HUES6 (cell line): ENCODE data around the gene RMI1.
"Not testable (repeated sequence)": the region's sequence is repeated elsewhere in the genome, so short reads cannot be mapped to it uniquely, and the experiment has no call there.

Experiments used
- H3K27ac ChIP-seq: 2 replicates; pipeline ENCODE4 v1.7.0; 2013; ENCODE audit warnings: low read depth, mild to moderate bottlenecking, low read length, inconsistent platforms
- H3K27me3 ChIP-seq: 2 replicates; pipeline ENCODE4 v1.6.1; 2013; ENCODE audit warnings: low read length; ENCODE audit not compliant: control insufficient read depth, insufficient read depth
- H3K36me3 ChIP-seq: 2 replicates; pipeline ENCODE4 v1.6.1; 2013; ENCODE audit warnings: low read length; ENCODE audit not compliant: control insufficient read depth, insufficient read depth
- H3K4me1 ChIP-seq: 2 replicates; pipeline ENCODE4 v1.6.1; 2013; ENCODE audit warnings: low read length; ENCODE audit not compliant: control insufficient read depth, insufficient read depth
- H3K4me3 ChIP-seq: 2 replicates; pipeline ENCODE4 v1.5.1; 2013; ENCODE audit warnings: low read depth, low read length
- H3K9ac ChIP-seq: one replicate; pipeline ENCODE4 v1.6.1; 2013; ENCODE audit warnings: mild to moderate bottlenecking, low read length
- H3K9me3 ChIP-seq: 2 replicates; pipeline ENCODE4 v1.6.1; 2013; ENCODE audit warnings: low read depth, low read length; ENCODE audit not compliant: control insufficient read depth, insufficient read depth

RMI1 gene

GRCh38 chr9:84003246-84003645, 22.6 kb downstream of the RMI1 start:
- Histone ChIP-seq H3K9ac (no peak overlapping the region), H3K36me3 (peaks cover 28% of the 10 kb centered on the region), H3K27me3 (no peaks in the 10 kb centered on the region), H3K9me3 (no peaks in the 10 kb centered on the region), H3K4me1 (no peaks in the 10 kb centered on the region), H3K27ac (no peak overlapping the region), H3K4me3 (no peak overlapping the region)

DNA sequence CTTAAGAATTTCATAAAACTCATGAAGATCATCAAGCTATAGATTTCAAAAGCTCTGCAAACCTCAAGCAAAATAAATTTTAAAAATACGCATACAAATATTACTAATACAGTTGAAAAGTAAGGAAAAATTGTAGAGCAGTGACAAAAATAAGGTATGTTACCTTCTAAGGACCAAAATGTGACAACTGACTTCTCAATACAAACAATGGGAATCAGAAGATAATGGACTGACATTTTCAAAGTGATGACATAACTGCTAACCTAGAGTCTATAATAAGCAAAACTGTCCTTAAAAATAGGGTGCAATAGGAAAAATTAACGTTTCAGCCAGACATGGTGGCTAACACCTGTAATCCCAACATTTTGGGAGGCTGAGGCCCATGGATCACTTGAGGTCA, 27.1 kb downstream of the RMI1 start:
- Histone ChIP-seq H3K36me3 (no peaks in the 10 kb centered on the region), H3K27me3 (no peaks in the 10 kb centered on the region)

GRCh38 chr9:84024041-84024575, 43.5 kb downstream of the RMI1 start:
- H3K36me3 ChIP-seq = no peaks in the 10 kb centered on the region
- no peak overlapping the region for H3K4me3 ChIP-seq
- no peak overlapping the region for H3K27ac ChIP-seq
- no peak overlapping the region for H3K9ac ChIP-seq
- no peaks in the 10 kb centered on the region for H3K9me3 ChIP-seq
- no peaks in the 10 kb centered on the region for H3K4me1 ChIP-seq
- H3K27me3 ChIP-seq = no peaks in the 10 kb centered on the region

More for the DNA sequence above, 27.1 kb downstream of the RMI1 start:
- H3K4me3 ChIP-seq = no peak overlapping the region
- no peak overlapping the region for H3K27ac ChIP-seq
- no peaks in the 10 kb centered on the region for H3K4me1 ChIP-seq
- no peaks in the 10 kb centered on the region for H3K9me3 ChIP-seq
- H3K9ac ChIP-seq = no peak overlapping the region

- no peak overlapping the region for H3K27ac ChIP-seq
- no peaks in the 10 kb centered on the region for H3K9me3 ChIP-seq
- H3K27me3 ChIP-seq = no peaks in the 10 kb centered on the region
- no peak overlapping the region for H3K9ac ChIP-seq
- no peak overlapping the region for H3K4me3 ChIP-seq
- H3K36me3 ChIP-seq = no peaks in the 10 kb centered on the region
- no peaks in the 10 kb centered on the region for H3K4me1 ChIP-seq
These were observed 46.6 kb downstream of the RMI1 start for GRCh38 chr9:84027201-84027600.

GRCh38 chr9:84031534-84031933, 50.9 kb downstream of the RMI1 start:
- Histone ChIP-seq H3K4me3 (no peak overlapping the region), H3K27ac (no peak overlapping the region), H3K4me1 (no peaks in the 10 kb centered on the region), H3K27me3 (no peaks in the 10 kb centered on the region), H3K36me3 (no peaks in the 10 kb centered on the region), H3K9me3 (no peaks in the 10 kb centered on the region), H3K9ac (no peak overlapping the region)

DNA sequence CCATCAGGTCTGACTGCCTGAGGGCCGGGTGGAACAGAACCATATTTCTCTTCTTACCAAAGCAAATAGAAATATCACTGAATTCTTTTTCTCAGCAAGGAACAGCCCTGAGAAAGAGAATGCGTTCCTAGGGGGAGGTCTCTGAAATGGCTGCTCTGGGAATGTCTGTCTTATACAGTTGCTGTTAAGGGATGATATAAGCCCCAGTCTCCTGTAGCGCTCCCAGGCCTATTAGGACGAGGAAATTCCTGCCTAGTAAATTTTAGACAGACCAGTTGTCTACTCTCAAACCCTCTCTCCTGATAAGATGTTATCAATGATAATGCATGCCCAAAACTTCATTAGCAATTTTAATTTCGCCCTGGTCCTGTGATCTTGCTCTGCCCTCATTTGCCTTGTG, 61.3 kb downstream of the RMI1 start:
- peaks cover 12% of the 10 kb centered on the region for H3K9me3 ChIP-seq
- H3K27ac ChIP-seq, H3K27me3 ChIP-seq, H3K9ac ChIP-seq, H3K4me1 ChIP-seq, H3K36me3 ChIP-seq, H3K4me3 ChIP-seq: not testable (repeated sequence)

- Histone ChIP-seq H3K36me3 (no peaks in the 10 kb centered on the region), H3K9me3 (peaks cover 12% of the 10 kb centered on the region), H3K27me3 (no peaks in the 10 kb centered on the region), H3K4me3 (no peak overlapping the region), H3K9ac (no peak overlapping the region), H3K4me1 (peaks cover 5% of the 10 kb centered on the region), H3K27ac (no peak overlapping the region)
These were observed 65.0 kb downstream of the RMI1 start for GRCh38 chr9:84045481-84046097.
